ENCODE measurements around the gene KIAA1328. TPM values are rescaled to one million over a fixed set of nuclear protein-coding genes. Genes with fewer than 3 reads are reported as not detected.
"Not testable (repeated sequence)": the region's sequence is repeated elsewhere in the genome, so short reads cannot be mapped to it uniquely, and the experiment has no call there.

KIAA1328 gene
- total RNA-seq, 2 experiments from 2014 or later: 9.8 to 10.7 TPM

GRCh38 chr18:36813101-36813775 lies 15.7 kb upstream of the KIAA1328 start:
- POLR2A ChIA-PET: no interaction called here
- ATAC-seq (ENCODE audit: low read depth) (no peak), DNase-seq (no peak)
- Mint-ChIP-seq H3K4me1 (peaks cover 6% of the 10 kb centered on the region), H3K9me3 (no peaks in the 10 kb centered on the region), H3K36me3 (peaks cover 11% of the 10 kb centered on the region), H3K27me3 (no peaks in the 10 kb centered on the region), H3K4me3 (no peak overlapping the region), H3K27ac (peak overlapping the region; percentile 44)

GRCh38 chr18:36813824-36814223 lies 15.1 kb upstream of the KIAA1328 start:
- Mint-ChIP-seq H3K36me3 (peaks cover 12% of the 10 kb centered on the region), H3K9me3 (no peaks in the 10 kb centered on the region), H3K27ac (no peak overlapping the region), H3K4me1 (peaks cover 6% of the 10 kb centered on the region), H3K27me3 (no peaks in the 10 kb centered on the region), H3K4me3 (no peak overlapping the region)
- no peak for ATAC-seq (ENCODE audit: low read depth)
- no peak for DNase-seq
- POLR2A ChIA-PET: no interaction called here

DNA sequence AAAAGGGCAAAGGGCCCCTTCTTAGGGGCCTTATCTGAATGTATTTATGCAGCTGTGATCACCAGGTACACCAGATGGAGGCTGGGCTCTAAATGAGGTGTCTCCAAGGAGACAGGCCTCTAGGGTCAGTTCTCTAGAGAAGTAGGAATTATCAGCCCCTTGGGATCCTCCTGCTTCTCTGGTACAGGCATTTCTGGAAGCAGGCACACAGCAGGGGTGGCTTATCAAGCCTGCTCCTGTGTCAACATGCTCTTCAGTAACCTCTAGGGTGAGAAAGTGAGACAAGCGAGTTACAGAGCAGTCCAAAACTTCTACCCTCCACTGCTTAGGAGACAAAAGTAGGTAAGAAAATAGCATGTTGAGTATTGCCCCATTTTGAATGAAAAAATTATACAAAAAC lies 13.9 kb upstream of the KIAA1328 start:
- Mint-ChIP-seq H3K36me3 (peaks cover 14% of the 10 kb centered on the region), H3K27me3 (no peaks in the 10 kb centered on the region), H3K9me3 (no peaks in the 10 kb centered on the region), H3K27ac (no peak overlapping the region), H3K4me1 (peaks cover 3% of the 10 kb centered on the region), H3K4me3 (no peak overlapping the region)
- ATAC-seq (ENCODE audit: low read depth) (no peak), DNase-seq (no peak)
- POLR2A ChIA-PET: no interaction called here

DNA sequence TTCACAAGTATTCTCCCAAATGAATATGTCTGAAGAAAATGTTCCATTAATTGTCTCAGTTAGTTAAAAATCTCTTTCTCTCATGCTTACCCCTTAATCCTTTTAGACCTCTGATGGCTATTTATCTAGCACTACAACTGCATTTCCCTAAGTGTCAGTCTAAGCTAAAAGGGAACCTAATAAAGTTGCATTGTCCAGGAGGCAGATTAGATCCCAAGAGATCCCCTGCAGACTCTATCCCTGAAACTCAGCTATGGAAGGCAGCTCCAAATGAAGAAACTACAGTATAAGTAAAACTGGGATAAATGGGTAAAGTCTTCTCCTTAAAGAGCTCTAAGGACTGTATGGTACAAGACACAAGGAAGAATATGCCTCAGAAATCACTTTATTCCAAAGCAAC lies 12.8 kb upstream of the KIAA1328 start:
- H3K4me1 Mint-ChIP-seq; H3K27ac Mint-ChIP-seq; POLR2A ChIA-PET; DNase-seq; H3K27me3 Mint-ChIP-seq; H3K9me3 Mint-ChIP-seq; ATAC-seq (ENCODE audit: low read depth); H3K36me3 Mint-ChIP-seq; H3K4me3 Mint-ChIP-seq: not testable (repeated sequence)

- H3K27me3 Mint-ChIP-seq: no peaks in the 10 kb centered on the region
- POLR2A ChIA-PET: interaction anchor here (1.4 kb wide), 1 partner anchor 12 kb away, joined by 5 read pairs; the partner anchor contains the start of genes KIAA1328 and TPGS2
- no peak overlapping the region for H3K4me3 Mint-ChIP-seq
- H3K4me1 Mint-ChIP-seq: peaks cover 6% of the 10 kb centered on the region
- no peak for ATAC-seq (ENCODE audit: low read depth)
- no peak for DNase-seq
- no peaks in the 10 kb centered on the region for H3K9me3 Mint-ChIP-seq
- no peak overlapping the region for H3K27ac Mint-ChIP-seq
- H3K36me3 Mint-ChIP-seq: peaks cover 15% of the 10 kb centered on the region
Measured at GRCh38 chr18:36817039-36817438, 11.9 kb upstream of the KIAA1328 start.

- Mint-ChIP-seq H3K36me3 (peaks cover 20% of the 10 kb centered on the region), H3K9me3 (no peaks in the 10 kb centered on the region), H3K27ac (no peak overlapping the region), H3K27me3 (no peaks in the 10 kb centered on the region), H3K4me3 (no peak overlapping the region), H3K4me1 (peaks cover 3% of the 10 kb centered on the region)
- no peak for DNase-seq
- ATAC-seq (ENCODE audit: low read depth): no peak
- POLR2A ChIA-PET: no interaction called here
Measured at GRCh38 chr18:36818652-36819051, 10.3 kb upstream of the KIAA1328 start.

GRCh38 chr18:36819621-36820020 lies 9.3 kb upstream of the KIAA1328 start:
- POLR2A ChIA-PET: no interaction called here
- H3K9me3 Mint-ChIP-seq: no peaks in the 10 kb centered on the region
- H3K4me3 Mint-ChIP-seq: no peak overlapping the region
- H3K27me3 Mint-ChIP-seq: no peaks in the 10 kb centered on the region
- ATAC-seq (ENCODE audit: low read depth) (no peak), DNase-seq (no peak)
- no peak overlapping the region for H3K27ac Mint-ChIP-seq
- peaks cover 13% of the 10 kb centered on the region for H3K4me1 Mint-ChIP-seq
- peaks cover 30% of the 10 kb centered on the region for H3K36me3 Mint-ChIP-seq

DNA sequence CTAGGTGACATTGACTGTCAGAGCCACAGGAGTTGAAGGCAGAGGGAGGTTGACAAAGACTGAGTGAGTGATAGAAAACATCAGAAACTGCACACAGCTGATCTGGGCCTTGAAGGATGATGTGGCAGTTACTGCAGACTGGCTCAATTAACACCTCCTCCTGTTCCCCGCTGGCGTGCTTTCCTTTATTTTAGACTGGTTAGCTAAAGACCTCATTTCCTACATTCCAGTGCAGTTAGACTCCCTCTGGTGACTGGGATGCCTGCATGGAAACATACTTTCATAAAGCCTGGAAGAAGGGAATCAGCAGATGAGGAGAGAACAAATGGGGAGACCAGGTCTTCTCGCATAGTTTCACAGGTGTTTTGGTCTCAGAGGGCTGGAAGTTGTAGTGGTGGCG lies 7.2 kb upstream of the KIAA1328 start:
- Mint-ChIP-seq H3K4me3 (no peak overlapping the region), H3K4me1 (peaks cover 18% of the 10 kb centered on the region), H3K27me3 (no peaks in the 10 kb centered on the region), H3K27ac (no peak overlapping the region), H3K36me3 (peaks cover 35% of the 10 kb centered on the region), H3K9me3 (no peaks in the 10 kb centered on the region)
- ATAC-seq (ENCODE audit: low read depth) (no peak), DNase-seq (no peak)
- POLR2A ChIA-PET: no interaction called here

DNA sequence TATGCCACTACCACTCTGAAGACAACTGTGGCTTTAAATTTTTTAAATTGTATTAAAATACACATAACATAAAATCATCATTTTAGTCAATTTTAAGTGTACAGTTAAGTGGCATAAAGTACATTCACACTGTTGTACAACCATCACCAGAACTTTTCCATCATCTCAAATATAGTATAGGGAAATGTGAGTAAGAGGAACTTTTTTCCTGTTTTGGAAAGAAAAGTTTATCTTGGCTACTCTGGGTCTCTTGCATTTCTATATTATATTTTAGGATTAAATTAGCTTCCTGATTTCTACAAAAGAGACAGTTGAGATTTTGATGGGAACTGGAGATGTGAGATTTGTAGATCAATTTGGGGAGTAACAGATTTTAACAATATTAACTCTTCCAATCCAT lies 3.4 kb upstream of the KIAA1328 start:
- Mint-ChIP-seq H3K27me3 (no peaks in the 10 kb centered on the region), H3K4me1 (peaks cover 38% of the 10 kb centered on the region), H3K36me3 (peaks cover 32% of the 10 kb centered on the region), H3K4me3 (no peak overlapping the region), H3K9me3 (no peaks in the 10 kb centered on the region), H3K27ac (no peak overlapping the region)
- no peak for ATAC-seq (ENCODE audit: low read depth)
- no peak for DNase-seq
- POLR2A ChIA-PET: no interaction called here

GRCh38 chr18:36826556-36826955 lies 2.4 kb upstream of the KIAA1328 start:
- Mint-ChIP-seq H3K36me3 (peaks cover 30% of the 10 kb centered on the region), H3K27ac (no peak overlapping the region), H3K4me3 (no peak overlapping the region), H3K27me3 (no peaks in the 10 kb centered on the region), H3K4me1 (peaks cover 39% of the 10 kb centered on the region), H3K9me3 (no peaks in the 10 kb centered on the region)
- ATAC-seq (ENCODE audit: low read depth) (no peak), DNase-seq (no peak)
- POLR2A ChIA-PET: interaction anchor here (0.6 kb wide), 1 partner anchor 676 kb away, joined by 3 read pairs; no protein-coding TSS in a partner anchor

- POLR2A ChIA-PET: interaction anchor here (0.6 to 1.9 kb wide), 7 partner anchors 11 to 359 kb away, joined by 3 to 6 read pairs (median 4); no protein-coding TSS in a partner anchor
- DNase-seq (no peak), ATAC-seq (ENCODE audit: low read depth) (no peak)
- peak overlapping the region; percentile 89 for H3K4me3 Mint-ChIP-seq
- peaks cover 40% of the 10 kb centered on the region for H3K4me1 Mint-ChIP-seq
- peak overlapping the region; percentile 98 for H3K27ac Mint-ChIP-seq
- H3K36me3 Mint-ChIP-seq: peaks cover 21% of the 10 kb centered on the region
- no peaks in the 10 kb centered on the region for H3K27me3 Mint-ChIP-seq
- no peaks in the 10 kb centered on the region for H3K9me3 Mint-ChIP-seq
Measured at GRCh38 chr18:36828157-36828629, 734 bp upstream of the KIAA1328 start.

DNA sequence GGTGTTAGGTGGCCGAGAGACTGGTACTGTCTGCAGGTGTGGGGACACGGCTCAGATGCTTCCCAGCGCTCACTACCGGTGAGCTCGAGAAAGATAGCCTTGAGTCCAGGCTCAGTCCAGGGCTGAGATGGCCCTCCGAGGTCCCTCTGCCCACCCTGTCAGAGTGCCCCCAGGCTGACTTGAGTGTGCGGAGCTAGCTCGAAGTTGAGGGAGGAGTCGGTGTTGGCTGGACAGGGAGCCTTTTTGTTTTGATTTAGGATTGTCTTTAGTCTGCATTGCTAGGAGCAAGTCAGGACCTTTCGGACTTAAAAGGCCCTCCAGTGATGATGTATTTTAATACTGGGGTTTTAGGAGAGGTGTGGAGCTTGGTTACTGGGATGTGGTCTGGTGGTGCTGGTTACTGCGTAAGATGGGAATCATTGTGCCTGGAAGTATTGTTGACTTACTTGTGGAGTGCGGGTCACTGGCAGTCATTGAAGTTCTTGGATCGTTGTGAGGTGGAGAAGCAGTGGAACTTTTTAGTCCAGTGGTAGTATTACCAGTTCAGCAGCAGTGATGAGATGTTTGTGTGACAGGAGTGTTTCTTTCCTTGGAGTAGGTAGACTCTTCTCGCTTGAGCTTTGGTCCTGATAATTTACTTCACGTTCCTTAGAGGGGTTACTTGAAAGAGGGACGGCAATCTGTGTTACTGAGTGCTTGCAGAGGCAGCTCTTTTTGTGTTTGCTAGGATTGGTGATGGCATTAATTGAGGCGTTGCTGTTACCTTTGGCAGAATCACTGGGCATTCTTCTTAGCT lies 633 bp downstream of the KIAA1328 start:
- no peaks in the 10 kb centered on the region for H3K27me3 Mint-ChIP-seq
- H3K4me3 Mint-ChIP-seq: peak overlapping the region; percentile 89
- POLR2A ChIA-PET: interaction anchor here (1.1 to 1.9 kb wide), 5 partner anchors 9 to 700 kb away, joined by 3 to 6 read pairs (median 4); partner anchors contain the start of genes ELP2 and SLC39A6
- H3K27ac Mint-ChIP-seq: peak overlapping the region; percentile 98
- H3K36me3 Mint-ChIP-seq: peaks cover 14% of the 10 kb centered on the region
- DNase-seq: no peak
- ATAC-seq (ENCODE audit: low read depth): no peak
- H3K4me1 Mint-ChIP-seq: peaks cover 32% of the 10 kb centered on the region
- no peaks in the 10 kb centered on the region for H3K9me3 Mint-ChIP-seq

- no peak for DNase-seq
- Mint-ChIP-seq H3K27ac (peak overlapping the region; percentile 98), H3K4me3 (peak overlapping the region; percentile 89), H3K36me3 (peaks cover 11% of the 10 kb centered on the region), H3K4me1 (peaks cover 30% of the 10 kb centered on the region), H3K9me3 (no peaks in the 10 kb centered on the region), H3K27me3 (no peaks in the 10 kb centered on the region)
- POLR2A ChIA-PET: interaction anchor here (1.7 to 1.9 kb wide), 3 partner anchors 9 to 59 kb away, joined by 4 to 6 read pairs (median 5); no protein-coding TSS in a partner anchor
- ATAC-seq (ENCODE audit: low read depth): no peak
Measured at GRCh38 chr18:36830158-36830495, 1.2 kb downstream of the KIAA1328 start.

- peaks cover 30% of the 10 kb centered on the region for H3K4me1 Mint-ChIP-seq
- DNase-seq (no peak), ATAC-seq (ENCODE audit: low read depth) (no peak)
- no peaks in the 10 kb centered on the region for H3K9me3 Mint-ChIP-seq
- H3K27ac Mint-ChIP-seq: no peak overlapping the region
- no peak overlapping the region for H3K4me3 Mint-ChIP-seq
- no peaks in the 10 kb centered on the region for H3K27me3 Mint-ChIP-seq
- H3K36me3 Mint-ChIP-seq: peaks cover 12% of the 10 kb centered on the region
- POLR2A ChIA-PET: no interaction called here
Measured at GRCh38 chr18:36831139-36831538, 2.2 kb downstream of the KIAA1328 start.

Measured in activated naive CD8-positive, alpha-beta T cell treated with anti-CD3 and anti-CD28 coated beads, Interleukin-2, amount 10 ng/mL, durations not matched to agents 7 days and 5 days (primary cell).